OCI-LY7 (cell line): ENCODE results near the gene XIST. TPM values are rescaled to one million over a fixed set of nuclear protein-coding genes. Genes with fewer than 3 reads are reported as not detected.

ENCODE experiments used
- BruUV-seq: library from RNA; stranded (reverse); fragments of 400-500 nt; replicated peaks from 2 replicates; lab custom pipeline; 2021; lab: Mats Ljungman, UMichigan
- CTCF ChIA-PET: fragments of 300-600 bp; sonication (Branson Sonifier 250); formaldehyde crosslinking; loops from one replicate; lab custom pipeline; 2022; ENCODE audit warnings: antibody characterized with exemption; ENCODE audit not compliant: unreplicated experiment; lab: Charles Lee
- POLR2A ChIA-PET: fragments of 300-600 bp; sonication (Branson Sonifier 250); formaldehyde crosslinking; loops from one replicate; lab custom pipeline; 2022; ENCODE audit warnings: antibody characterized with exemption; lab: Charles Lee
- DNase-seq: peaks from one replicate; pipeline ENCODE4 v3.0.0-alpha.2; 2015; ENCODE audit warnings: low spot score
- H2AFZ ChIP-seq: fragments of 200-600 bp; sonication (generic), shearing (Covaris generic); 2 replicates; pipeline ENCODE4 v1.6.1; 2014; ENCODE audit warnings: mild to moderate bottlenecking, antibody characterized with exemption, low read length, moderate library complexity
- H3K27ac ChIP-seq: fragments of 200-600 bp; sonication (generic); 2 replicates; pipeline ENCODE4 v1.5.1; 2014; ENCODE audit warnings: mixed run types, low read depth, mild to moderate bottlenecking, moderate library complexity, low read length, inconsistent platforms; ENCODE audit not compliant: poor library complexity, severe bottlenecking
- H3K36me3 ChIP-seq: fragments of 200-600 bp; sonication (generic); 2 replicates; pipeline ENCODE4 v1.6.1; 2014; ENCODE audit warnings: mild to moderate bottlenecking, antibody characterized with exemption, low read length, moderate library complexity, mixed read lengths; ENCODE audit not compliant: insufficient read depth
- H3K4me1 ChIP-seq: fragments of 200-600 bp; sonication (generic); 2 replicates; pipeline ENCODE4 v1.5.1; 2014; ENCODE audit warnings: mild to moderate bottlenecking, low read length; ENCODE audit not compliant: insufficient read depth, poor library complexity, severe bottlenecking
- H3K4me2 ChIP-seq: fragments of 200-600 bp; sonication (generic); 2 replicates; pipeline ENCODE4 v1.6.1; 2014; ENCODE audit warnings: mild to moderate bottlenecking, low read length
- H3K4me3 ChIP-seq: fragments of 200-600 bp; sonication (generic); 2 replicates; pipeline ENCODE4 v1.5.1; 2014; ENCODE audit warnings: mild to moderate bottlenecking, low read depth, low read length; ENCODE audit not compliant: poor library complexity, severe bottlenecking
- H3K79me2 ChIP-seq: fragments of 200-600 bp; sonication (generic); 2 replicates; pipeline ENCODE4 v1.6.1; 2016; ENCODE audit warnings: low read depth, mild to moderate bottlenecking, low read length, moderate library complexity, mixed read lengths; ENCODE audit not compliant: insufficient read depth
- H3K9me2 ChIP-seq: fragments of 200-600 bp; sonication (generic); 2 replicates; pipeline ENCODE4 v1.6.1; 2016; ENCODE audit warnings: mild to moderate bottlenecking, low read length, mixed read lengths; ENCODE audit not compliant: insufficient read depth
- H3K9me3 ChIP-seq: fragments of 200-600 bp; sonication (generic); 2 replicates; pipeline ENCODE4 v1.6.1; 2014; ENCODE audit warnings: mild to moderate bottlenecking, mixed run types, low read length, mixed read lengths
- H4K20me1 ChIP-seq: fragments of 200-600 bp; sonication (generic); 2 replicates; pipeline ENCODE4 v1.6.1; 2014; ENCODE audit warnings: mild to moderate bottlenecking, antibody characterized with exemption, low read length, moderate library complexity, mixed read lengths; ENCODE audit not compliant: insufficient read depth
- CTCF ChIP-seq: fragments of 200-600 bp; sonication (generic); conservative IDR thresholded peaks from 2 replicates; pipeline ENCODE4 v1.5.1; 2014; ENCODE audit warnings: mild to moderate bottlenecking, antibody characterized with exemption, low read length, moderate library complexity, mixed read lengths
- EZH2phosphoT487 ChIP-seq: fragments of 200-600 bp; sonication (generic); IDR thresholded peaks from 2 replicates; pipeline ENCODE4 v1.6.1; 2018; ENCODE audit warnings: low read depth, borderline replicate concordance, mild to moderate bottlenecking, mixed run types, antibody characterized with exemption, low read length, moderate library complexity, mixed read lengths
- intact Hi-C: fragments of 100-400 bp; cut with micrococcal nuclease; formaldehyde crosslinking; loops from one replicate; pipeline ENCODE4 v1.10.0; 2022; ENCODE audit not compliant: unreplicated experiment
- total RNA-seq, 2 experiments: library from RNA; depleted of rRNA in 1 of 2; stranded (reverse); fragments of >200 nt in 1 of 2; shearing (Covaris generic) in 1 of 2; gene quantifications; 2 replicates each; pipeline ENCODE4 v1.2.3, GENCODE V29; 2014 to 2022

Gene XIST
- total RNA-seq, 2 experiments from 2014 or later, result not detected

- no peaks in the 10 kb centered on the region for H3K36me3 ChIP-seq
- no TSS peak for BruUV-seq
- no peaks in the 10 kb centered on the region for H4K20me1 ChIP-seq
- POLR2A ChIA-PET, result interaction anchor here (1.4 kb wide), 1 partner anchor 58 kb away, joined by 4 read pairs; no protein-coding TSS in a partner anchor
- no peaks in the 10 kb centered on the region for H3K4me1 ChIP-seq
- H3K9me2 ChIP-seq, result no peaks in the 10 kb centered on the region
- TF ChIP-seq CTCF, result no peak
- TF ChIP-seq EZH2phosphoT487, result no peak
- intact Hi-C loops, result no loop called here
- no peak for DNase-seq
- H2AFZ ChIP-seq, result no peak overlapping the region
- CTCF ChIA-PET, result no interaction called here
- no peak overlapping the region for H3K27ac ChIP-seq
- H3K4me3 ChIP-seq, result no peak overlapping the region
- H3K4me2 ChIP-seq, result no peak overlapping the region
- H3K79me2 ChIP-seq, result no peaks in the 10 kb centered on the region
- no peaks in the 10 kb centered on the region for H3K9me3 ChIP-seq
Measured at GRCh38 chrX:73859622-73860021, 7.1 kb upstream of the XIST start.

- ChIA-PET CTCF (no interaction called here), POLR2A (no interaction called here)
- H3K9me2 ChIP-seq, result no peaks in the 10 kb centered on the region
Measured at GRCh38 chrX:73855546-73855945, 3.0 kb upstream of the XIST start.

More at GRCh38 chrX:73855546-73855945, 3.0 kb upstream of the XIST start:
- Histone ChIP-seq H3K79me2 (no peaks in the 10 kb centered on the region), H3K4me3 (no peak overlapping the region), H3K27ac (no peak overlapping the region), H2AFZ (no peak overlapping the region), H3K4me1 (no peaks in the 10 kb centered on the region), H3K9me3 (no peaks in the 10 kb centered on the region), H3K4me2 (no peak overlapping the region), H4K20me1 (no peaks in the 10 kb centered on the region), H3K36me3 (no peaks in the 10 kb centered on the region)
- DNase-seq, result peak; percentile 60
- no TSS peak for BruUV-seq
- intact Hi-C loops, result loop anchor here (1.0 kb wide), 3 partner anchors 160 to 489 kb away; no protein-coding TSS in a partner anchor
- TF ChIP-seq CTCF (peak; percentile 82), EZH2phosphoT487 (no peak)
